Right lobe of liver (tissue), 6 donors: Measurements from ENCODE around the gene CFAP61. TPM values are rescaled to one million over a fixed set of nuclear protein-coding genes. Genes with fewer than 3 reads are reported as not detected.

Experiments used
- ATAC-seq, 4 donors: fragments of 200-7000 bp; cut with Tn5 transposase; one replicate each; pipeline ENCODE4 v1.9.1; 2020; ENCODE audit warnings: mild to moderate bottlenecking in 4 of 4, moderate library complexity in 4 of 4
- DNase-seq, 3 donors: peaks; one replicate each; pipeline ENCODE4 v3.0.0-alpha.2; 2020
- H3K27ac ChIP-seq, 3 donors: fragments of 200-600 bp; one replicate each; pipeline ENCODE4 v1.8.0; 2022
- H3K27me3 ChIP-seq, 2 donors: fragments of 200-600 bp; one replicate each; pipeline ENCODE4 v1.8.0; 2022
- H3K36me3 ChIP-seq, 4 donors: fragments of 200-600 bp; sonication (generic) in 1 of 4; one replicate each; pipeline versions ENCODE4 v1.5.1 to v1.8.0; 2017 to 2022; ENCODE audit warnings: control low read depth in 1 of 4
- H3K4me1 ChIP-seq, 4 donors: fragments of 200-600 bp; sonication (generic) in 1 of 4; one replicate each; pipeline versions ENCODE4 v1.5.1 to v1.8.0; 2017 to 2022; ENCODE audit warnings: control low read depth in 1 of 4
- H3K4me3 ChIP-seq, 3 donors: fragments of 200-600 bp; one replicate each; pipeline ENCODE4 v1.8.0; 2022
- H3K9me3 ChIP-seq, 4 donors: fragments of 200-600 bp; sonication (generic) in 1 of 4; one replicate each; pipeline versions ENCODE4 v1.5.1 to v1.8.0; 2017 to 2022; ENCODE audit warnings: control low read depth in 1 of 4
- CTCF ChIP-seq, 4 donors: fragments of 200-600 bp in 3 of 4; fragments of 450-650 bp in 1 of 4; IDR thresholded peaks; one replicate each; pipeline versions ENCODE4 v1.5.1 to v1.8.0; 2016 to 2022; ENCODE audit warnings: antibody characterized with exemption in 4 of 4, mild to moderate bottlenecking in 2 of 4
- POLR2A ChIP-seq: fragments of 450-650 bp; IDR thresholded peaks from one replicate; pipeline ENCODE4 v1.6.1; 2017; ENCODE audit warnings: antibody characterized with exemption, mild to moderate bottlenecking
- WGBS: methylation state at CpG from one replicate; pipeline ENCODE4 v1.1.6; 2018; ENCODE audit warnings: low coverage, low lambda C conversion rate; ENCODE audit not compliant: insufficient coverage; ENCODE audit errors: missing lambda C conversion rate; 5-methylcytosine and 5-hydroxymethylcytosine counted together
- intact Hi-C, 2 donors: fragments of 100-400 bp; cut with DNase I; formaldehyde crosslinking; loops; one replicate each; pipeline versions ENCODE4 v1.11.2 to v1.14.1; 2022
- total RNA-seq, 6 experiments: library from RNA; depleted of rRNA in 2 of 6; stranded (reverse); fragments of >200 nt in 2 of 6; fragmentation: NEBNext Ultra II Directional in 3 of 6; extraction: Animal tissue kit (Norgen Biotek cat#: 25700) in 3 of 6; gene quantifications; one replicate each; pipeline versions ENCODE4 v1.1.0 to v1.2.4, GENCODE V29; 2016 to 2023
- donor health status: DM: no; HTN: yes; CAD: no.
- donor health status: DM: no; HTN: no; CAD: no.
- donor health status: DM: no; HTN: no; CAD: no.
- donor health status: DM: no; HTN: yes; CAD: no.
- donor health status: DM: no; HTN: yes; CAD: no.

Gene CFAP61
- total RNA-seq, 6 experiments from 2014 or later: not detected

- no peak for DNase-seq
- Histone ChIP-seq H3K4me3 (no peak overlapping the region), H3K4me1 (no peaks in the 10 kb centered on the region), H3K36me3 (no peaks in the 10 kb centered on the region), H3K27ac (no peak overlapping the region), H3K9me3 (no peaks in the 10 kb centered on the region), H3K27me3 (no peaks in the 10 kb centered on the region)
- no peak for TF ChIP-seq CTCF (IDR thresholded peaks at IDR 0.05)
- no peak for TF ChIP-seq POLR2A
- intact Hi-C loops: no loop called here
- no peak for ATAC-seq
- no CpG with 5 or more reads among the region's 1 CpG for WGBS
Observed at GRCh38 chr20:20321917-20322316, 269.6 kb downstream of the CFAP61 start.

DNA sequence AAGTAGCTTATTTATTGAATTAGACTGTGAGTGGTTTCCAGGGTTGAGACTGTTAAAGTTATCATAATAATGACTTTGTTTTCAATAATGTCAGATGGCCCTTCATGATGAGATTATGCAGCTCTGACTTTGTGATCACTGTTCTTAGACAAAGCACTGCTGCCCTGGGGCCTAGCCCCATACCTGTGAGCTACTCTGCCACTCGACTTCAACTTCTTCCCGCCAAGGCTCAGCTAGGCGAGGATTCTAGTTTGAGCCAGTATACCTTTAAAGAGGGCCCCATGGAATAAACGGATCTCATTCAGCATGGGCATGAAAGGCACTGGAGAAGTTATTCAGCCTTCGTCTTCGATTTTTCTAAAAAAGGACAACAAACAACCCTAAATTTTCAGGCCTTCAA lies 270.6 kb downstream of the CFAP61 start:
- H3K27ac ChIP-seq: no peak overlapping the region
- intact Hi-C loops: no loop called here
- H3K4me3 ChIP-seq: no peak overlapping the region
- no peaks in the 10 kb centered on the region for H3K27me3 ChIP-seq
- no peaks in the 10 kb centered on the region for H3K9me3 ChIP-seq
- H3K4me1 ChIP-seq: no peaks in the 10 kb centered on the region
- WGBS: 79% methylated on average over 6 of the region's 6 CpGs
- TF ChIP-seq POLR2A (no peak), CTCF (IDR thresholded peaks at IDR 0.05) (no peak)
- ATAC-seq: no peak
- no peaks in the 10 kb centered on the region for H3K36me3 ChIP-seq
- DNase-seq: no peak

DNA sequence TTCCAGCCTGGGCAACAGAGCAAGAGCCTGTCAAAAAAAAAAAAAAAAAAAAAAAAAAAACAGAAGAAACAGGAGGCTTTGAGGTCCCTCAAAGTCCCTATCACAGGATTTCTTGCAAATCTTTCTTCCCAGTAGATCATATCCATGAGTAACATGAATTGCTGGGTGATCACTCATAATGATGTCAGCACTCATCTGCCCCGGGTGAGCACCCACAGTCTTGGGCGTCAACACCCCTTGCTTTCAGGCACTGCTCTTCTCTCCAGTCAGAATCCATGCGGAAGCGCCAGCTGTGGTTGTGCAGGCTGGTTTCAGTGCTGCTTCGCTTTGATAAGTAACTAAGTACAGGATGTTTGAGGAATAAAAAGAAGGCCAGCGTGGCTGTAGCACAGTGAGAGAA lies 275.4 kb downstream of the CFAP61 start:
- H3K4me3 ChIP-seq: no peak overlapping the region
- ATAC-seq (no peak), DNase-seq (no peak)
- no peak overlapping the region for H3K27ac ChIP-seq
- TF ChIP-seq POLR2A: no peak
- TF ChIP-seq CTCF (IDR thresholded peaks at IDR 0.05): no peak
- no peaks in the 10 kb centered on the region for H3K27me3 ChIP-seq
- no peaks in the 10 kb centered on the region for H3K36me3 ChIP-seq
- intact Hi-C loops: no loop called here
- H3K4me1 ChIP-seq: no peaks in the 10 kb centered on the region
- H3K9me3 ChIP-seq: no peaks in the 10 kb centered on the region
- WGBS: 85% methylated on average over 6 of the region's 6 CpGs

GRCh38 chr20:20329564-20329963 lies 277.2 kb downstream of the CFAP61 start:
- H3K27me3 ChIP-seq: no peaks in the 10 kb centered on the region
- WGBS: 80% methylated on average over 10 of the region's 13 CpGs
- no peak for TF ChIP-seq POLR2A
- TF ChIP-seq CTCF (IDR thresholded peaks at IDR 0.05): no peak

GRCh38 chr20:20331156-20331555 lies 278.8 kb downstream of the CFAP61 start:
- Histone ChIP-seq H3K27ac (no peak overlapping the region), H3K9me3 (no peaks in the 10 kb centered on the region), H3K4me3 (no peak overlapping the region), H3K27me3 (no peaks in the 10 kb centered on the region), H3K36me3 (no peaks in the 10 kb centered on the region), H3K4me1 (no peaks in the 10 kb centered on the region)
- no peak for TF ChIP-seq POLR2A
- no peak for TF ChIP-seq CTCF (IDR thresholded peaks at IDR 0.05)
- ATAC-seq: no peak
- intact Hi-C loops: no loop called here
- no peak for DNase-seq
- WGBS: 20% methylated on average over 1 of the region's 1 CpG

More at GRCh38 chr20:20329564-20329963, 277.2 kb downstream of the CFAP61 start:
- no peak for DNase-seq
- intact Hi-C loops: no loop called here
- H3K9me3 ChIP-seq: no peaks in the 10 kb centered on the region
- H3K4me1 ChIP-seq: no peaks in the 10 kb centered on the region
- ATAC-seq: no peak
- H3K4me3 ChIP-seq: no peak overlapping the region
- no peaks in the 10 kb centered on the region for H3K36me3 ChIP-seq
- H3K27ac ChIP-seq: no peak overlapping the region
